Mammary epithelial cell (primary cell): Measurements from ENCODE around the gene STK32C.

Experiments
- CTCF ChIP-seq, 2 donors: IDR thresholded peaks in 1 of 2; conservative IDR thresholded peaks in 1 of 2; 2 replicates each; pipeline ENCODE4 v1.5.1; 2011 to 2012; ENCODE audit warnings: inconsistent platforms in 2 of 2, low read length in 2 of 2, mild to moderate bottlenecking in 2 of 2, control low read depth in 1 of 2, low read depth in 1 of 2; ENCODE audit not compliant: insufficient read depth in 1 of 2; ENCODE audit errors: extremely low read depth in 1 of 2
- EZH2 ChIP-seq: IDR thresholded peaks from 2 replicates; pipeline ENCODE4 v1.6.1; 2012; ENCODE audit warnings: low read length, inconsistent platforms, borderline replicate concordance

- TF ChIP-seq CTCF (conservative IDR thresholded peaks at IDR 0.05 in 1 of 2, IDR thresholded peaks at IDR 0.05 in 1 of 2; ENCODE audit: extremely low read depth in 1 of 2, insufficient read depth in 1 of 2, low read depth in 1 of 2, low read length in 2 of 2), result no peak
- no peak for TF ChIP-seq EZH2
These were observed 67.2 kb downstream of the STK32C start for GRCh38 chr10:132240581-132240980.
